Cardiac ventricle fibroblast (primary cell): ENCODE measurements around the gene CASP5. TPM values are rescaled to one million over a fixed set of nuclear protein-coding genes. Genes with fewer than 3 reads are reported as not detected.

ENCODE experiments used
- total RNA-seq: library from RNA; depleted of rRNA; stranded (reverse); fragments of >200 nt; gene quantifications from 2 replicates; pipeline ENCODE4 v1.2.3, GENCODE V29; 2015

Gene CASP5
- total RNA-seq, result not detected in 2 replicates

DNA sequence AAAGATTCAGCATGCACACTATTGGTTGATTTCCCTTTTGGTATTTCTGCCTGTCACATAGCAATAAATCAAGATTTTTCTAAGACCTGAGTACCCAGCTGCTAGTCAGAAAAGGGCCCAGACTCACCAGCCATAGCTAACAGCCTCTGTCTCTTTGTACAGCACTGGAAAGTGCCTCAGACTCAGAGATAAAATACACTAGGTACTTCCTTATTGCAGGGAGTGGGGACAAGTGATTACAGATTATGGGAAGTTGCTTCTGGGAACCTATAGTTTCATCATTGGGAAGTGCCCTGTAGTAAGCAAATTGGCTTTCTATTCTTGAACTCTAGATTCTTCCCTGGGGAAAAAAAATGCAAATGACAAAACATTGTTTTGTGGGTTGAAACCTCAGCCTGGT, at the start of gene CASP5:
TSS of gene CASP5 (minus strand) at position 166 of the 400 bp plus-strand sequence. CDS start at position 134, 32 bp downstream.

DNA sequence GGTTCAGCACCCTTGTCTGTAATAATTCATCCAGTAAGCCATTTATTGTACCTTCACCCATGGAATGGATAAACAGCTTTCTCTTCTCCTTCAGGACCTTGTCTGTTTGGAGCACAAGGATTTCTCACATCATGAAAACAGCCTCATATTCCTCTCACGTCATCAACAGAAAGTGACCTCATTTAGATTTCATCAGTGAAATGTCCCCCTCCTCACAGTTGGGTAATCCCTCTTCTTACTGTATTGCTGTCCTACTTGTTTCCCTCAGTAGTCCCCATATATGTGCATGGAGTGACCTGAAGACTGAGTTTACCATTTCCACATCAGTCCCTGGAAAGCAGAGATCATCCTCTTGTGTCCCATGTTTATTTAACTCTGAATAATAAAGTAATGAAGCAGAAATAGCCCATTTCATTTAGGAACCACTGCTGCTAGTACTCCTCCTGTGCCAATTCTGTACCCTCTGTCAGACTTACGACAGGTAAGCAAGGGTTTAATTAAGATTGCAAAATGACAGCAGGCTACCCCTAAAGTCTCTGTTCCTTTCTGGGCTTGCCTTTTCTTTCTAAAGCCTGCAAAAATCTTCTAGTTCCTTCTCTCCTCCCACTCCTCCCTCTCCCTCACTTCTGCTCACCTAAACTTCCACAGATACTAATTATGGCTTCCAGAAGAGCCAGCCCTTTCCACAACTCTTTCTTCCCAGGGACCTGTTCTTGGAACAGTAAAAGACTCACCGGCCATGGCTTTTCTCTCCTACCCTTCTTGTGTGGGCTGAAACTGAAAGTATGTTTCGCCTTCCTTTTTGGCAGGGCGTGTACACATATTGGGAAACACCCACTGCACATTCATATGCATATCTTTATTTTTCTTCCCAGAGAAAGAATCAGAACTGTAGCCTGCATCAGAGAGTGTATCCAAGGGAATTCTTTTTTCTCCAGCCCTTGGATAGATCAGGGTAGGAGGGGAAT, 21.9 kb upstream of the CASP5 start, which contains the start of gene CARD16:
TSS of gene CARD16 (minus strand) at position 779 of the 968 bp plus-strand sequence. CDS start at position 741, 38 bp downstream.

DNA sequence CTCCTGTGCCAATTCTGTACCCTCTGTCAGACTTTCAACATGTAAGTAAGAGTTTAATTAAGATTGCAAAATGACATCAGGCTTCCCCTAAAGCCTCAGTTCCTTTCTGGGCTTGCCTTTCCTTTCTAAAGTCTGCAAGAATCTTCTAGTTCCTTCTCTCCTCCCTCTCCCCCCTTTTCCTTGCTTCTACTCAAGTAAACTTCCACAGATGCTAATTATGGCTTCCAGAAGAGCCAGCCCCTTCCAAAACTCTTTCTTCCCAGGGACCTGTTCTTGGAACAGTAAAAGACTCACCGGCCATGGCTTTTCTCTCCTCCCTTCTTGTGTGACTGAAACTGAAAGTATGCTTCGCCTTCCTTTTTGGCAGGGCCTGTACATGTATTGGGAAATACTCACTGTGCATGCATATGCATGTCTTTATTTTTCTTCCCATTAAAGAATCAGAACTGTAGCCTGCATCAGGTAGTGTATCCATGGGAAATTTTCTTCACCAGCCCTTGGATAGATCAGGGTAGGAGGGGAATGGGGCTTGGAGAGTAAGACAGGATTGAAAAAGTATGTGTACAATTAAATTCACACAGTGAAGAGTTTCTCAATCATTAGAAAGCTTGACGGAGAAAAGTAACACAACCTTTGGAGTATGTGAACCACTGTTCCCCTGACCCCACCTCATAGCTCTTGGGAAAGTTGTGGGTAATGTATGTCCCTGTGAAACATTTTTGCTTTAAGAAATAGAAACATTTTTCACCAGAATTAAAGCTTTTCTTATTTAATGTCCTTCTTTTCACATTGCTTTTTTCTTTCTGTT, 12.0 kb upstream of the CASP5 start, which contains the start of gene CASP1:
TSS of gene CASP1 (minus strand) at position 332 of the 808 bp plus-strand sequence. CDS start at position 301, 31 bp downstream.

DNA sequence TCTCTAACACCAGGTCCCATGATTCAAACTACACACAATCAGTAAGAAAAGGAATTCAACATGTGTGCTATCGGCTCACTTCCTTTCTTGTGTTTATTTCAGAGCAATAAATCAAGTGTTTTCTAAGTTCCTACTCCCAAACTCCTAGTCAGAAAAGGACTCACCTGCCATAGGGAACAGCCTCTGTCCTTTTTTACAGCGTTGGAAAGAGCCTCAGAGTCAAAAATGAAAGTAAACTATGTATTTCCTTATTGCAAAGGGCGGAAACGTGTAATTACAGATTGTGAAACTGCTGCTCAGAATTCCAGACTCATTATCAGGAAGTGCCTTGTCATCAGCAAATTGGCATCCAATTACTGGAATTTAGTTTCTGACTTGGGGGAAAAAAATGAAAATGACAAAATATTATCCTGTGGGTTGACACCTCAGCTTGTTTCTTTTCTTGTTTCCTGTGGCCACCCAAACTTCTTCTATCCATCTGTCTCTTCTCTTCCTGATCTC, 54.6 kb downstream of the CASP5 start, which contains the start of gene CASP4:
TSS of gene CASP4 (minus strand) at position 220 of the 501 bp plus-strand sequence. CDS start at position 171, 49 bp downstream.

Other genes with a start within 250 kb of the CASP5 start
- not detected in 2 replicates for gene CASP12, start 124.7 kb downstream of the CASP5 start, total RNA-seq
- 108 and 112 TPM in 2 replicates for gene CASP4, start 54.6 kb downstream of the CASP5 start, total RNA-seq
- gene CASP1, start 12.0 kb upstream of the CASP5 start, total RNA-seq, result 8.5 and 15.7 TPM in 2 replicates
- 2.7 and 6.5 TPM in 2 replicates for gene CARD16, start 22.2 kb upstream of the CASP5 start, total RNA-seq
- gene CARD18, start 116.6 kb upstream of the CASP5 start, total RNA-seq, result not detected in 2 replicates